Measurements from ENCODE around the gene OR8J3.

The OR8J3 gene

DNA sequence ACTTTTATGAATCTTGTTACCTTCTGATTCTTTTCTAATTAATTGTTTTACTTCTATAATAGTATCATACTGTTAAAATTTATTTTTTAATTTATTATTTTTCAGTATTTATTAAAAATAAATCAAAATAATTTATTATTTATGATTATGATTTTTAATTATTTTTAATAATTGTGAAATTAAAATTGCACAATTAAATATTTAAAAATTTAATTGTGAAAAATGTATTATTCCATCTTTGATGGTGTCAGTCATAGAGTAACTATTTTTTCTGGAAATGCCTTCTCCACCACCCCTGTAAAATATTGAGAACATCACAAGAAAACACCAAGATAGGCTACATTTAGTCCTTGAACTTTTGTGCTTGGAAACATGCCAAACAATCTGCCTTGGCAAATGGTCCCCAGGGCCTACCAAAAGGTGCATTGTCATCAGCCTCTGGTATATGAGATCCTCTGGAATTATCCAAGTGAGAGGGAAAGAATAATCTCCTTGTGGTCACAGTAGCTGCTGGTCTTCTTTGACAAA is 36.7 kb downstream of the OR8J3 start, which contains the start of gene OR8H2:
OR8H2 (plus strand) TSS at position 478 of the 528 bp plus-strand sequence. CDS start 1,356 bp downstream, outside the sequence.
- Histone ChIP-seq H3K4me3 (ENCODE audit: low read depth in 1 of 2, low read length in 2 of 2) (no peak within 1 kb of the TSS), H3K4me1 (ENCODE audit: control insufficient read depth in 1 of 2, insufficient read depth in 2 of 2, low read length in 2 of 2) (no peaks in the 10 kb centered on the region), H3K36me3 (ENCODE audit: control insufficient read depth in 1 of 2, insufficient read depth in 2 of 2, low read length in 2 of 2) (no peaks in the 10 kb centered on the region), H3K27ac (ENCODE audit: low read length) (no peak within 1 kb of the TSS), H3K27me3 (ENCODE audit: low read depth, low read length) (no peaks in the 10 kb centered on the region), H3K9me3 (ENCODE audit: control insufficient read depth in 1 of 2, low read length in 2 of 2) (no peaks in the 10 kb centered on the region)

DNA sequence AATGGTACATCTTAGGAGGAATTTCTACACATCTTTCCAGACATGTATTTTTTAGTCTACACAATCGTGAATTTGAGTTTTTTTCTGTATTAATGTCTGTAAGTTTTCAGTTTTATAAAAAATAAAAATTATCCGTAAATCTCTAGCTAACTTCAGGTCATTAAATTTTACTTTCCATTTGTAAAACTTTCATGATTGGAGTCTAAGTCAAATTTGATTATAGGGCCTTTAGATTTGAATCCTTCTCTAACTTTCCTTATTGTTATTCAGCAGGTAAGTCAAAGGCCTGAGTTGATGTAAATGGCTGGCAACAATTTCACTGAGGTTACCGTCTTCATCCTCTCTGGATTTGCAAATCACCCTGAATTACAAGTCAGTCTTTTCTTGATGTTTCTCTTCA is 47.0 kb downstream of the OR8J3 start, which contains the start of gene OR8I2:
OR8I2 (plus strand) TSS at position 301 of the 400 bp plus-strand sequence; CDS start at position 301, 0 bp downstream.
- Histone ChIP-seq H3K36me3 (ENCODE audit: control insufficient read depth in 1 of 2, insufficient read depth in 2 of 2, low read length in 2 of 2) (no peaks in the 10 kb centered on the region), H3K4me1 (ENCODE audit: control insufficient read depth in 1 of 2, insufficient read depth in 2 of 2, low read length in 2 of 2) (no peaks in the 10 kb centered on the region), H3K4me3 (ENCODE audit: low read depth in 1 of 2, low read length in 2 of 2) (no peak within 1 kb of the TSS), H3K9me3 (ENCODE audit: control insufficient read depth in 1 of 2, low read length in 2 of 2) (no peaks in the 10 kb centered on the region), H3K27ac (ENCODE audit: low read length) (no peak within 1 kb of the TSS), H3K27me3 (ENCODE audit: low read depth, low read length) (no peaks in the 10 kb centered on the region)

DNA sequence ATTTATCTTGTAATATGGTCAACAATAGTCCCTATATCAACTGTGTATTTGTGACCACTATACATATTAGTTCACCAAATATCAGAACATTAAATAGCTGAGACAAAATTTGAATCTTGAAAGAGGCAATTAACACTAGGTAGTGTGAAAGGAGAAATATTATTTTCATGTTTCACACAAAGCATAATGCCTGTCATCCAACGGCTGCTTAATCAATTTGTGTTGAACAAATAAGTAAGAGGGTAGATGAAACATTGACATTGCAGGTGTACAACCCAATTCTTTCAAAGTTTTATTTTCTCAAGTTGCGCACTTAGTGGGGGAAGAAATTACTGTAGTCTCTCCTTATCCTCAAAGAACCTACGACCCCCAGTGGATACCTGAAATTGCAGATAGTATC is 50.3 kb downstream of the OR8J3 start:
- no peak overlapping the region for H3K4me3 ChIP-seq (ENCODE audit: low read depth in 1 of 2, low read length in 2 of 2)
- H3K9me3 ChIP-seq (ENCODE audit: control insufficient read depth in 1 of 2, low read length in 2 of 2), result no peaks in the 10 kb centered on the region
- no peaks in the 10 kb centered on the region for H3K36me3 ChIP-seq (ENCODE audit: control insufficient read depth in 1 of 2, insufficient read depth in 2 of 2, low read length in 2 of 2)
- H3K4me1 ChIP-seq (ENCODE audit: control insufficient read depth in 1 of 2, insufficient read depth in 2 of 2, low read length in 2 of 2), result no peaks in the 10 kb centered on the region
- no peaks in the 10 kb centered on the region for H3K27me3 ChIP-seq (ENCODE audit: low read depth, low read length)
- no peak overlapping the region for H3K27ac ChIP-seq (ENCODE audit: low read length)
